ENCODE results near the gene CAB39.

CAB39 gene

GRCh38 chr2:230864605-230865306 lies 152.1 kb downstream of the CAB39 start, which contains the start of gene ITM2C:
Gene ITM2C, plus strand, starts transcription at chr2:230864942. Its CDS starts 84 bp downstream, at chr2:230865026.
- peak within 1 kb of the TSS; percentile 76 for H3K4me3 ChIP-seq (ENCODE audit: low read length)
- peak; percentile 65 for DNase-seq (ENCODE audit: low read depth, low spot score)

DNA sequence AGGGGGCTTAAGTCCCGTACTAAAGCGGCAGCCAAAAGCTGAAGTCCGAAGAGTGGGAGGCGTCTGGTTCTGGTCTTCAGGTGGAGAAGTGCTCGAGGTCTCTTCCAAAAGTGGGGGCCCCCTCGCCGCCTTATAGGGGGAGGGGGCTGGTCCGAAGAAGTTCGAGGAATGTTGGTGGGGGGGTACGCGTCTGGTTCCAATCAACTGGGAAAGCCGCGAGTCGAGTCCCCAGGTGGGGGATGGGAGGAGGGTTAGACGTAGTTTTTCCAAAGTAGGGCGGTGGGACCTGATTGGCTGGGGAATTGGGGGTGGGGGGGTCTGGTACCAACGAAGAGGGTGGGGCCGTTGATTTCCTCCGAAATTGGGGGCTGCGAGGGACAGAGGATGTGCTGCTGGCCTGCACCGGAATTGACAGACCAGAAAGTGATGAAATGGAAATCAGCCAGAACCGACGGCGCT lies 152.7 kb downstream of the CAB39 start:
- H3K4me3 ChIP-seq (ENCODE audit: low read length) = peak overlapping the region; percentile 76
- no peak for DNase-seq (ENCODE audit: low read depth, low spot score)

DNA sequence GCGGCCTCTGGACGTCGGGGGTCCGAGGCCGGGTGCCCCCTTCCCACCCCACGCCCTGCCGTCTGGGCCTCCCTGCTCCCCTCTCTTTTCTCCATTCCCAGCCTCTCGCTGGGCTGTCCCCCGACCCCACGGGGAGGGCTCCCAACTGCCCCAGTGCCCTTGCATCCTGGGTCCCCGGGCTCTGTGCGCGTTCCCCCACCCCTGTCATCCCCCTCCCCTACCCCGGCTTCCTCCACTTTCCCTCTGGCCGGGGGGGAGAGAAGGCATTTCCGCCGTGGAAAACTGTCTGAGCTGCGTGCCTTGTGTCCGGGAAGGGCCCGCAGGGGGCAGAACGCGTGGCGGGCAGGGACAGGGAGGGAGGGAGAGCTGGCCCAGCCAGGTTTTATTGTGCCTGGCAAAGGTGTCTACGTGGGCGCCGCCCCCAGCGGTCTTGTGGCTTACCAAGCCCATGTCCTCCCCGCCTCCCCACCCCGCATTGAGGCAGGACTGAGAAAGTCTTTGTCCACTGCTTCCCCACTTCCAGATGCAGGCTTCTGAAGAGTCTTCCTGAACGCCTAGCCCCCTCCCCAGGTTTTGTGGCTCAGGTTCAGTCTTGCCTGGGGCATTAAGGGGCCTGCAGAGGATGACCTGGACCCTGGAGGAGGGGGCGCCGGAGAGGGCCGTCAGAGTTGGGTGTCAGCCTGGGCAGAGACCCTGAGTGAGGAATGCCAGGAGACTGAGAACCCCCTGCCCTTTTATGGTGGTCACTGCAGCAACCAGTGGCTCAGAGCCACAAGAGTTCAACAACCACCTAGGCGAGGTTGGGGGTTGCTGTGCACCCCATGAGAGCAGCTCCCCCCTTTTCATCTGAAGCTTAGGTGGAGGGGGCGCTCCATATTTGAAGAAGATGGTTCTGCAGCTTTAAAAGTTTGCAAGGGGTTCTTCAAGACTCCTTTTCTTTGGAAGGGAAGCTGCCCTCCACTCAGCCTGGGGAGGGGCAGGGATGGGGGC lies 153.4 kb downstream of the CAB39 start:
- peak overlapping the region; percentile 76 for H3K4me3 ChIP-seq (ENCODE audit: low read length)
- DNase-seq (ENCODE audit: low read depth, low spot score) = no peak

DNA sequence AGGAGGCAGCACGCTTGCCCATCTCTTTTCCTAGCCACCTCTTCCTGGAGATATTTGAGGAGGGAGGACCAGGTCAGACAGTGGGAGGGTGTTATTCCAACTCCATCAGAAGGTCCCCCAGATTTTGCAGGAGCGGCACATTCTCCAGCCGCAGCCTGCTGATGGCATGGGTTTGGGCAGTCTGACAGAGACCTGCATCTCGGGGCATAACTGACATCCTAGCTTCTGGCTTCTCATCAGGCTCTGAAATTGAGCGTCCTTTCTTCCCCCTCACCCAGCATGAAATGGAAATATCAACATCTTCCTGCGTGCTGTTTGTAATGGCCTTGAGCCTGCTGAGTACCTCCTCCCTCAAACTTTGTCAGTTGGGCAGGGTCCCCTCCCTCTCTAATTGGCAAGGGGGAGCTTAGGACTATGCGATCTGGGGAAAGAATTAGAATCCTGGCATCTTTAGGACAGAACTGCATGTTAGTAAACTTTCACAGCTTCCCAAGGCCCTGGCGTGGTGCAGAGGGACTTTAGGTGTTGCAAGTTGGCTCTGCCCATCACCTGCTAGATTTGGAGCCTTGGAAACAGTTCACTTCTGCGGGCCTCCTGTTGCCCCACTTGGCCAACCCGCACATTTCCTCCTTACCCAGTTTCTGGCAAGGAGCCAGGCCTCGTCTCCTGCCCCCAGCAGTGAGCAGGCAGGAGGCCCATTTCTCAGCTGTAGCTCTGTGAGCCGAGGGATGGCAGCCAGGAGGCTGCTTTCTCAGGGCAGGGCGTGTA lies 154.3 kb downstream of the CAB39 start:
- H3K4me3 ChIP-seq (ENCODE audit: low read length) = peak overlapping the region; percentile 76
- DNase-seq (ENCODE audit: low read depth, low spot score) = peak; percentile 89

DNA sequence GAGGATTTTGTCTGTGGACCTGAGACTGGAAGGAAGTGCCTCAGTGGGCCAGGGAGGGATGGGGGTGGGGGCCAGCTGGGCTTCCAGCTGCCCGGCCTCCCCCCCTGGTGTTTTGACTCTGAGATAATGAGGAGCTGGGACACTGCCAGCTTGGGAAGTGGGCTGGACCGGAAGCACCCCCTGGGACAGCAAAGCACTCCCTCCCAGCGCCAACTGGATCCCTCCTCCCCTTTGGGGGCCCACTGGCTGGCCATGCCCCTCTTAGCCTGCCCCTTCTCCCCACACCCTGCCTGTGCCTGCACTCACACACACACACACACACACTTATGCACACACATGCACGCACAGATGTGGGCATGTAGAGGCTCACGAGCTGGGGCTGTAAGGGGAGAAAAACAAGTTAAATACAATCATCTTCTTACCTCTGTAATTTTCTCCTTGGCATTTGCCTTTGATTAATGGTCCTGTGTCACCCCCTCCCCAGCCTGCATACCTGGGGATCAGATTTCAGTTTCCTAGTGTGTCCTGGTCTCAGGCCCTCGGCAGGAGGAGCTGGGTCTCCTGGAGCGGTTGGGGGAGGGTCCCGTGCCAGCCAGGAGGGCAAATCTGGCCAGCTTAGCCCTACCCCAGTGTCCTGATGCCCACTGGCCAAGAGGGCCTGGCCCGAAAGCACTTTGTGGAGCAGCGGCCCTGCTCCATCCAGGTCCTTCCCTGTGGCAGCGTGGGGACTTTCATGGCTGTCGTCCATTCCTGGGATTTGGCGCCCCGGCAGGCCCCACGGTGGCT lies 155.7 kb downstream of the CAB39 start:
- H3K4me3 ChIP-seq (ENCODE audit: low read length) = no peak overlapping the region
- DNase-seq (ENCODE audit: low read depth, low spot score) = no peak

DNA sequence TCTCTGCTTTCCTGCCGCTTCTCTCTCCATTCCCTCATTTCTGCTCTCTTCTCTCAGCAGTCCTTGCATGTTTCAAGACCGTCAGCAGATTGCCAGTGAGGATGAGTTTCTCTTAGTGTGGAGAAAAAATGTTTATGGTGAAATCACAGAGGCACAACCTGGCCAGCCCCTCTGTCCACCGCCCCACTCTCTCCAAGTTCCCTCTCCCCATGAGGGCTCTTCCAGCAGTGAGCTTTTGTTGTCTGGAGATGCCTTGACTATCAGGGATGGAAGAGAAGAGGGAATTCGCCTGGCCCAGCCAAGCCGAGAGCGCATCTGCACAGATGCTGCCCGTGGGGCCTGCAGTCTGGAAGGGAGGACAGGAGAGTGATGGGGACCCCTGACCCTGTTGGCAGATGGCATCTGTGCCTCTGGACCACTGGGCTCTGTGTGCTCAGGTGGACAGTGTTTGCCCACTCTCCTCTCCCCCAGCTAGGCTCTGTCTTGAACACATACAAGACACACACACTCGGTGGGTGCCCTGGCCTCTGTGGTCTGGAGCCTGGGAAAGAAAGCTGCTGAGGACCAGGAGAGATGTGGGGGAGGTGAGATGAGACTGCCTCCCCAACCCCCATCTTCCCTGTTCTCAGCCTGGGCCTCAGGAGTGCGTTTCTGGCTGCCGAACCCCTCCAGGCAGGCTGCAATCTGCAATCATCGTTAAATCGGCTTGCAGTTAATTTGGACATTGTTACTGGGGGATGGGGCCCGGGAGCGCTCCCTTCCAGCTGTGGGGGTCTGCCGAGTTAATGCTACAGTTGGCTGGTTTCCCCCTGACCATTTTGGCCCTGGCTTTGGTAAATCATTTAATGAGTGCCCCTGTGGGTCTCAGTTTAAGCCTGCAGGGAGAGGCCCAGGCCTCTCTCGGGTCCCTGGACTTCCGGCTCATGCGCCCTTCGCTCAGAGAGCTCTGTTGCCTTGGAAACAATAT lies 156.6 kb downstream of the CAB39 start:
- no peak for DNase-seq (ENCODE audit: low read depth, low spot score)
- no peak overlapping the region for H3K4me3 ChIP-seq (ENCODE audit: low read length)

DNA sequence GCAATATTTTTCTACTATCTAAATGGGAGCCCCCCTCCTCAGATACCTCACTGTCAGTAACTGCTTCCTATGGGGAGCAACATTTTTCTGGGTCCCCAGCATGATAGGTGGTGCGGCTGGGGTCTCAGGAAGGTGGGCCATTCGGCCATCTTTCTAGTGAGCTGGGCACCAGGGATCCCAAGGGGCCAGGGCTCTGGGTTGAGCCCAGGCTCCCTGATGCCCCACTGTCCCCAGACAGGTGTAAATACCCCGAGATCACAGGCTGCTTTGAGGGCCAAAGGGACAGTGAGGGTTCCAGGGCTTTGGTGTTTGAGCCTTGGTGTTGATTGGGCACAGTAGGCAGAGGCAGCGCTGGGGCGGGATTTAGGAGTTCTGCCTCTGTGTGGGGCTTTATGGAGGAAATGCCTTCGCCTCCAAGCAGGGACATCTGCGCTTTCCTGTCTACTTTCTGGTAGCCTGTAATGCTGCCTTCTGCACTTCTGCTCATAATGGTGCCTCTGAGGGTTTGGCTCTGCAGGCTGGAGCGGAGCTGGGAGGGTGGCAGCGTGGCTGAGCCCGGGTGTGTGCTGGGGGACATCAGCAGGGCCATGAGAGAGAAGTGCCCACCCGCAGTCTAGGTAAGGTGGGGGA lies 157.4 kb downstream of the CAB39 start:
- DNase-seq (ENCODE audit: low read depth, low spot score) = no peak
- H3K4me3 ChIP-seq (ENCODE audit: low read length) = no peak overlapping the region

All from Jurkat, Clone E6-1 (cell line).